H9 (cell line): ENCODE data around the gene IL16. TPM values are rescaled to one million over a fixed set of nuclear protein-coding genes. Genes with fewer than 3 reads are reported as not detected.

Source experiments
- DNase-seq: peaks from one replicate; pipeline ENCODE4 v3.0.0-alpha.2; 2017
- H2AFZ ChIP-seq: one replicate; pipeline ENCODE4 v1.6.1; 2013; ENCODE audit warnings: mild to moderate bottlenecking, low read length, control low read depth, moderate library complexity
- H2AK5ac ChIP-seq: 2 replicates; pipeline ENCODE4 v1.6.1; 2013; ENCODE audit warnings: low read length, control low read depth, mixed read lengths; ENCODE audit not compliant: insufficient read length
- H2BK120ac ChIP-seq: one replicate; pipeline ENCODE4 v1.6.1; 2013; ENCODE audit warnings: low read depth, mild to moderate bottlenecking, low read length, control low read depth, inconsistent platforms; ENCODE audit not compliant: poor library complexity, severe bottlenecking
- H2BK12ac ChIP-seq: 2 replicates; pipeline ENCODE4 v1.6.1; 2013; ENCODE audit warnings: low read length, control low read depth, mixed read lengths, low read depth; ENCODE audit not compliant: insufficient read length
- H2BK15ac ChIP-seq: 2 replicates; pipeline ENCODE4 v1.6.1; 2013; ENCODE audit warnings: low read depth, low read length, control low read depth
- H2BK20ac ChIP-seq: one replicate; pipeline ENCODE4 v1.6.1; 2013; ENCODE audit warnings: low read depth, mild to moderate bottlenecking, low read length, control low read depth, inconsistent platforms; ENCODE audit not compliant: poor library complexity, severe bottlenecking
- H2BK5ac ChIP-seq: 2 replicates; pipeline ENCODE4 v1.6.1; 2013; ENCODE audit warnings: low read length, control low read depth, mixed read lengths; ENCODE audit not compliant: insufficient read length
- H3K14ac ChIP-seq: 2 replicates; pipeline ENCODE4 v1.6.1; 2013; ENCODE audit warnings: low read length, control low read depth; ENCODE audit not compliant: insufficient read depth
- H3K18ac ChIP-seq: 2 replicates; pipeline ENCODE4 v1.6.1; 2013; ENCODE audit warnings: low read depth, mild to moderate bottlenecking, mixed read lengths, low read length, control low read depth; ENCODE audit not compliant: insufficient read length
- H3K23ac ChIP-seq: 2 replicates; pipeline ENCODE4 v1.6.1; 2013; ENCODE audit warnings: low read length, control low read depth, mixed read lengths, low read depth; ENCODE audit not compliant: insufficient read length
- H3K23me2 ChIP-seq: 2 replicates; pipeline ENCODE4 v1.6.1; 2013; ENCODE audit warnings: low read depth, mild to moderate bottlenecking, mixed read lengths, low read length, control low read depth; ENCODE audit not compliant: insufficient read length, poor library complexity, severe bottlenecking
- H3K27ac ChIP-seq: 2 replicates; pipeline ENCODE4 v1.5.1; 2013; ENCODE audit warnings: low read length, control low read depth, mixed read lengths, low read depth; ENCODE audit not compliant: insufficient read length
- H3K27me3 ChIP-seq: 2 replicates; pipeline ENCODE4 v1.6.1; 2013; ENCODE audit warnings: low read length, control low read depth, inconsistent platforms; ENCODE audit not compliant: insufficient read depth
- H3K4ac ChIP-seq: 2 replicates; pipeline ENCODE4 v1.6.1; 2013; ENCODE audit warnings: low read depth, mild to moderate bottlenecking, control low read depth, inconsistent platforms, low read length, moderate library complexity
- H3K4me1 ChIP-seq: 2 replicates; pipeline ENCODE4 v1.6.1; 2013; ENCODE audit warnings: low read length, control low read depth, inconsistent platforms; ENCODE audit not compliant: insufficient read depth
- H3K4me2 ChIP-seq: 2 replicates; pipeline ENCODE4 v1.6.1; 2013; ENCODE audit warnings: low read length, control low read depth, mixed read lengths; ENCODE audit not compliant: insufficient read length, insufficient read depth
- H3K56ac ChIP-seq: 2 replicates; pipeline ENCODE4 v1.6.1; 2013; ENCODE audit warnings: low read depth, mild to moderate bottlenecking, mixed read lengths, low read length, control low read depth; ENCODE audit not compliant: insufficient read length
- H3K79me1 ChIP-seq: 2 replicates; pipeline ENCODE4 v1.6.1; 2013; ENCODE audit warnings: low read depth, mild to moderate bottlenecking, moderate library complexity, low read length, control low read depth, inconsistent platforms; ENCODE audit not compliant: insufficient read depth, poor library complexity, severe bottlenecking
- H3K79me2 ChIP-seq: 2 replicates; pipeline ENCODE4 v1.6.1; 2013; ENCODE audit warnings: low read length, control low read depth, inconsistent platforms; ENCODE audit not compliant: insufficient read depth
- H3K9ac ChIP-seq: 2 replicates; pipeline ENCODE4 v1.6.1; 2013; ENCODE audit warnings: low read length, control low read depth, mixed read lengths; ENCODE audit not compliant: insufficient read length; ENCODE audit errors: extremely low read depth
- H3K9me3 ChIP-seq: one replicate; pipeline ENCODE4 v1.6.1; 2013; ENCODE audit warnings: low read depth, low read length, inconsistent platforms; ENCODE audit not compliant: control insufficient read depth
- H3T11ph ChIP-seq: one replicate; pipeline ENCODE4 v1.6.1; 2013; ENCODE audit warnings: mild to moderate bottlenecking, low read length, control low read depth, inconsistent platforms
- H4K20me1 ChIP-seq: one replicate; pipeline ENCODE4 v1.6.1; 2013; ENCODE audit not compliant: control insufficient read depth, insufficient read length, insufficient read depth
- H4K5ac ChIP-seq: 2 replicates; pipeline ENCODE4 v1.6.1; 2013; ENCODE audit warnings: low read depth, mild to moderate bottlenecking, mixed read lengths, low read length, control low read depth; ENCODE audit not compliant: insufficient read length
- H4K8ac ChIP-seq: replicated peaks from 2 replicates; pipeline ENCODE4 v1.6.1; 2013; ENCODE audit warnings: low read length, control low read depth, mixed read lengths, low read depth; ENCODE audit not compliant: insufficient read length
- H4K91ac ChIP-seq: 2 replicates; pipeline ENCODE4 v1.6.1; 2013; ENCODE audit warnings: low read depth, mild to moderate bottlenecking, moderate library complexity, mixed read lengths, low read length, control low read depth; ENCODE audit not compliant: insufficient read length
- H3K27ac Mint-ChIP-seq, 3 experiments: 2 replicates in 2 of 3; 3 replicates in 1 of 3; pipeline ENCODE4 v1.8.0; 2020 to 2021; ENCODE audit warnings: mixed read lengths in 3 of 3, mild to moderate bottlenecking in 1 of 3, moderate library complexity in 1 of 3
- H3K27me3 Mint-ChIP-seq: 2 replicates; pipeline ENCODE4 v1.8.0; 2021; ENCODE audit warnings: low read depth, mild to moderate bottlenecking, moderate library complexity, mixed read lengths
- H3K36me3 Mint-ChIP-seq, 3 experiments: 2 replicates in 2 of 3; 3 replicates in 1 of 3; pipeline ENCODE4 v1.8.0; 2020 to 2021; ENCODE audit warnings: low read depth in 3 of 3, mixed read lengths in 3 of 3; ENCODE audit not compliant: insufficient read depth in 1 of 3
- H3K4me1 Mint-ChIP-seq, 2 experiments: 2 replicates each; pipeline ENCODE4 v1.8.0; 2020; ENCODE audit warnings: mixed read lengths in 2 of 2
- H3K4me3 Mint-ChIP-seq, 2 experiments: 2 replicates in 1 of 2; 3 replicates in 1 of 2; pipeline ENCODE4 v1.8.0; 2020 to 2021; ENCODE audit warnings: mild to moderate bottlenecking in 2 of 2, mixed read lengths in 2 of 2, moderate library complexity in 1 of 2
- H3K9me3 Mint-ChIP-seq, 2 experiments: 2 replicates in 1 of 2; 3 replicates in 1 of 2; pipeline ENCODE4 v1.8.0; 2020; ENCODE audit warnings: mild to moderate bottlenecking in 2 of 2, mixed read lengths in 2 of 2, moderate library complexity in 1 of 2
- WGBS: extraction: QIAGEN DNeasy Blood & Tissue Kit; methylation state at CpG from one replicate; pipeline ENCODE4 v1.1.7; 2013; ENCODE audit warnings: missing lambda C conversion rate, low lambda C conversion rate, mixed read lengths; ENCODE audit not compliant: insufficient read length; ENCODE audit errors: extremely low coverage; 5-methylcytosine and 5-hydroxymethylcytosine counted together
- total RNA-seq: library from RNA; stranded (reverse); gene quantifications from 2 replicates; pipeline ENCODE4 v1.2.1, GENCODE V29; 2021
- TF ChIP-seq, protein P1 (sequence below): fragments of 200-600 bp; sonication (generic); conservative IDR thresholded peaks from 3 replicates; pipeline ENCODE4 v1.8.0; 2021; ENCODE audit warnings: antibody characterized with exemption, mild to moderate bottlenecking

Gene IL16
- total RNA-seq, 1 experiment from 2014 or later: 0.28 TPM

DNA sequence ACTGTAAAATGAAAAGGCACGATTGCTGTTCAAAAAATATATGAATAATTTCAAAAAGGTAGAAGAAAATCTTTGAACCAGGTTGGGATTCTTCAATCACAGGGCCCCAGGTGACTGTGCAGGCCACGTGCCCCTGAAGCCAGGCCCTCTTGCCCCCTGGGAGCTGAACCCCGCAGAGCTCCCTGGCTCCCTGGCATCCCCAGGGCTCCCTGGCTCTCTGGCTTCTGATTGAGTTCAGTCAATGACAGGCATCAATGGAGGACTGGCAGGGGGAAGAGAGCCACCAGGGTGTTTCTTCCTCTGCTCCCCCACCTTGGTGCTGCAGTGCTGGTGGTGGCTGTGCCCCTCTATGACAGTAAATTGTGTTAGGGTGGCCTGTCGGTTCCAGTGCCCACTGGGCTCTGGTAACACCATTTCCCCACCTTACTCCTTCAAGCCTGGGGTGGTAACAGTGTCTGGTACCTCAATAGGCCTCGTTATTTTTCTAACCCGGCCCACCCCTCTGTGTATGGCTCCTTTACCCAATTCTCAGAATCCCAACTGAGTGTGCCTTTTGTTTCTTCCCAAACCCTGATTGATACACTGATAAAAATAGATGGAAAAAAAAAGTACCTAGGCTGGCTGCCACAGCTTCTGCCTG is 64.6 kb downstream of the IL16 start:
- Histone ChIP-seq H3K27me3 (no peaks in the 10 kb centered on the region), H3K14ac (no peak overlapping the region), H2BK5ac (no peak overlapping the region), H2AFZ (no peak overlapping the region), H3K18ac (no peak overlapping the region), H2BK120ac (no peak overlapping the region), H3K4me1 (no peaks in the 10 kb centered on the region; the same call in 1 of the 2 replicates), H3K4me2 (no peak overlapping the region), H3T11ph (no peak overlapping the region), H3K23me2 (no peaks in the 10 kb centered on the region), H3K9ac (no peak overlapping the region), H4K5ac (no peak overlapping the region), H4K8ac (no peak overlapping the region), H2AK5ac (no peak overlapping the region), H3K27ac (no peak overlapping the region), H3K79me2 (no peaks in the 10 kb centered on the region), H2BK12ac (no peak overlapping the region), H2BK15ac (no peak overlapping the region), H2BK20ac (no peak overlapping the region), H3K79me1 (no peaks in the 10 kb centered on the region), H3K23ac (no peak overlapping the region), H3K4ac (no peak overlapping the region), H4K91ac (no peak overlapping the region), H3K9me3 (no peaks in the 10 kb centered on the region), H4K20me1 (no peaks in the 10 kb centered on the region), H3K56ac (no peak overlapping the region)
- Mint-ChIP-seq H3K4me1 (peaks cover 6 to 7% of the 10 kb centered on the region in 2 experiments), H3K27ac (no peak overlapping the region), H3K36me3 (no peaks in the 10 kb centered on the region), H3K4me3 (no peak overlapping the region), H3K9me3 (no peaks in the 10 kb centered on the region), H3K27me3 (peaks cover 5% of the 10 kb centered on the region)
- TF ChIP-seq, protein P1, sequence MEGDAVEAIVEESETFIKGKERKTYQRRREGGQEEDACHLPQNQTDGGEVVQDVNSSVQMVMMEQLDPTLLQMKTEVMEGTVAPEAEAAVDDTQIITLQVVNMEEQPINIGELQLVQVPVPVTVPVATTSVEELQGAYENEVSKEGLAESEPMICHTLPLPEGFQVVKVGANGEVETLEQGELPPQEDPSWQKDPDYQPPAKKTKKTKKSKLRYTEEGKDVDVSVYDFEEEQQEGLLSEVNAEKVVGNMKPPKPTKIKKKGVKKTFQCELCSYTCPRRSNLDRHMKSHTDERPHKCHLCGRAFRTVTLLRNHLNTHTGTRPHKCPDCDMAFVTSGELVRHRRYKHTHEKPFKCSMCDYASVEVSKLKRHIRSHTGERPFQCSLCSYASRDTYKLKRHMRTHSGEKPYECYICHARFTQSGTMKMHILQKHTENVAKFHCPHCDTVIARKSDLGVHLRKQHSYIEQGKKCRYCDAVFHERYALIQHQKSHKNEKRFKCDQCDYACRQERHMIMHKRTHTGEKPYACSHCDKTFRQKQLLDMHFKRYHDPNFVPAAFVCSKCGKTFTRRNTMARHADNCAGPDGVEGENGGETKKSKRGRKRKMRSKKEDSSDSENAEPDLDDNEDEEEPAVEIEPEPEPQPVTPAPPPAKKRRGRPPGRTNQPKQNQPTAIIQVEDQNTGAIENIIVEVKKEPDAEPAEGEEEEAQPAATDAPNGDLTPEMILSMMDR: no peak
- no CpG with 5 or more reads among the region's 6 CpGs for WGBS
- no peak for DNase-seq
